ENCODE results near the gene CEP135. TPM values are rescaled to one million over a fixed set of nuclear protein-coding genes. Genes with fewer than 3 reads are reported as not detected.
"Not testable (repeated sequence)": the region's sequence is repeated elsewhere in the genome, so short reads cannot be mapped to it uniquely, and the experiment has no call there.

The CEP135 gene
- total and polyA plus RNA-seq, 8 donors: 6.4 to 23.0 (median 17.6) TPM

DNA sequence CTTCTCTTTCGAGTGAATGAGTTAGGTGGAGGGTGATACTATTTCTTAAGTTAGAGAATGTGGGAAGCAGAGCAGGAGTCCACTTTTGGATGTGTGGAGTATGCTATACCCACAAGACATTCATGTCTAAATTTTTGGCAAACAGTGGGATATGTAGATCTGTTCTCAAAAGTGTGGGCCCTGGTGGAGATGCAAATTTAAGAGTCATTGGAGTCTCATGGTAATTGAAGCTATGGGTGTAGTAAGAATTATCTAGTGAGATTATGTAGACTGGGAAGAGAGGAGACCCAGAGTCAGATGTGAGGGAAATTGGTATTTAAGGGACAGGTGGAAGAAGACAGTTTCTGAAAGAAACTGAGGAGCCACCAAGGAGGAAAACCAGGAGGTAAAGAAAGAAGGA, 7.0 kb downstream of the CEP135 start:
- peaks cover 0 to 74% of the 10 kb centered on the region in 2 donors for H3K36me3 ChIP-seq
- H3K27me3 ChIP-seq: no peaks in the 10 kb centered on the region
- intact Hi-C loops (cut with DNase I): no loop called here
- H3K4me3 ChIP-seq: no peak overlapping the region
- no peaks in the 10 kb centered on the region for H3K9me3 ChIP-seq
- ATAC-seq (no peak), DNase-seq (no peak)
- peaks cover 0 to 2% of the 10 kb centered on the region in 2 donors for H3K4me1 ChIP-seq
- H3K27ac ChIP-seq: no peak overlapping the region
- TF ChIP-seq, protein P1, sequence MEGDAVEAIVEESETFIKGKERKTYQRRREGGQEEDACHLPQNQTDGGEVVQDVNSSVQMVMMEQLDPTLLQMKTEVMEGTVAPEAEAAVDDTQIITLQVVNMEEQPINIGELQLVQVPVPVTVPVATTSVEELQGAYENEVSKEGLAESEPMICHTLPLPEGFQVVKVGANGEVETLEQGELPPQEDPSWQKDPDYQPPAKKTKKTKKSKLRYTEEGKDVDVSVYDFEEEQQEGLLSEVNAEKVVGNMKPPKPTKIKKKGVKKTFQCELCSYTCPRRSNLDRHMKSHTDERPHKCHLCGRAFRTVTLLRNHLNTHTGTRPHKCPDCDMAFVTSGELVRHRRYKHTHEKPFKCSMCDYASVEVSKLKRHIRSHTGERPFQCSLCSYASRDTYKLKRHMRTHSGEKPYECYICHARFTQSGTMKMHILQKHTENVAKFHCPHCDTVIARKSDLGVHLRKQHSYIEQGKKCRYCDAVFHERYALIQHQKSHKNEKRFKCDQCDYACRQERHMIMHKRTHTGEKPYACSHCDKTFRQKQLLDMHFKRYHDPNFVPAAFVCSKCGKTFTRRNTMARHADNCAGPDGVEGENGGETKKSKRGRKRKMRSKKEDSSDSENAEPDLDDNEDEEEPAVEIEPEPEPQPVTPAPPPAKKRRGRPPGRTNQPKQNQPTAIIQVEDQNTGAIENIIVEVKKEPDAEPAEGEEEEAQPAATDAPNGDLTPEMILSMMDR (IDR thresholded peaks at IDR 0.05): no peak

DNA sequence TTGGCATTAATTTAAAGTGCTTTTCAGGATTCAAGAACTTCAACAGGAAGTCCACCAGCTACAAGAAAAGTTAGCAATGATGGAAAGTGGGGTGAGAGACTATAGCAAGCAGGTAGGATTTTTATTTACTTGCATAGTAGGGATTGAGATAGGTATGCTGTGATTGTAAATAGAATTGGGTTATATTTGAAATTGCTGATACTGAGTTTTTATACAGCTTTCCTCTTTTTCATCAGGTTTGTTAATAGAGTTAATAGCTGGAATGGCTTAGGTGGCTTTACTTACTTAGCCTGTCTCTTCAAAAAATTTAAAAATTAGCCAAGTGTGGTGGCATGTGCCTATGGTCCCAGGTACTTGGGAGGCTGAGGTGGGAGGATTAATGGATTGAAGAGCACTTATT, 10.9 kb downstream of the CEP135 start:
- H3K36me3 ChIP-seq: peaks cover 0 to 70% of the 10 kb centered on the region in 2 donors

DNA sequence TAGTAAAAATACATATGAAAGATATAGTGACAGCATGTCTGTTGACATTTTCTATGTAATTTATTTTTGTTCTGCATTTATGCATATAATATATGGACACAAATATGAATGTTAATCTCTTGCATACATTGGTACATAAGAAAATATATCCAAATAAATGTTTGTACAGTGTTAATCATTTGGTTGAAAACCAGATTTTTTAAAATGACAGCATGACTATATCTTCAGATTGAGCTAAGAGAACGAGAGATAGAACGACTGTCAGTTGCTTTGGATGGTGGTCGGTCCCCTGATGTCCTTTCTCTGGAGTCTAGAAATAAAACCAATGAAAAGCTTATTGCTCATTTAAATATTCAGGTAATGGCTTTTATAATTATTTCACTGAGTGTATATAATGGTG, 15.3 kb downstream of the CEP135 start:
- intact Hi-C loops (cut with DNase I): no loop called here
- no peak overlapping the region for H3K27ac ChIP-seq
- no peak overlapping the region for H3K4me3 ChIP-seq
- H3K9me3 ChIP-seq: no peaks in the 10 kb centered on the region
- peaks cover 0 to 43% of the 10 kb centered on the region in 2 donors for H3K36me3 ChIP-seq
- TF ChIP-seq, protein P1 (IDR thresholded peaks at IDR 0.05): no peak
- no peaks in the 10 kb centered on the region for H3K4me1 ChIP-seq
- H3K27me3 ChIP-seq: no peaks in the 10 kb centered on the region
- no peak for ATAC-seq
- no peak for DNase-seq

More for the DNA sequence above, 10.9 kb downstream of the CEP135 start:
- ATAC-seq: no peak
- H3K27me3 ChIP-seq: no peaks in the 10 kb centered on the region
- TF ChIP-seq, protein P1 (IDR thresholded peaks at IDR 0.05): no peak
- no peak overlapping the region for H3K4me3 ChIP-seq
- no peak for DNase-seq
- intact Hi-C loops (cut with DNase I): no loop called here
- H3K27ac ChIP-seq: no peak overlapping the region
- no peaks in the 10 kb centered on the region for H3K4me1 ChIP-seq
- no peaks in the 10 kb centered on the region for H3K9me3 ChIP-seq

DNA sequence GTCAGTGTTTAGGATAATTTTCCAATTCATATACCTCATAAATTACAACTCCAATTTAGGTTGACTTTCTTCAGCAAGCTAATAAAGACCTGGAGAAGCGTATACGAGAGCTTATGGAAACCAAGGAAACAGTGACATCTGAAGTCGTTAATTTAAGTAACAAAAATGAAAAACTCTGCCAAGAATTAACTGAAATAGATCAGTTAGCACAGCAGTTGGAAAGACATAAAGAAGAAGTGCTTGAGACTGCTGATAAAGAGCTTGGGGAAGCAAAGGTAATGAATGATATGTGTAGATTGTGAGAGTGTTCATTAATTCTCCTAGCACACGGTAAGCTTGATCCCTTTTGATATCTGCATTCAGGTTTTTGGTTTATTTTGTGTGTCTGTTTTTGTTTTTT, 16.8 kb downstream of the CEP135 start:
- no peak for ATAC-seq

DNA sequence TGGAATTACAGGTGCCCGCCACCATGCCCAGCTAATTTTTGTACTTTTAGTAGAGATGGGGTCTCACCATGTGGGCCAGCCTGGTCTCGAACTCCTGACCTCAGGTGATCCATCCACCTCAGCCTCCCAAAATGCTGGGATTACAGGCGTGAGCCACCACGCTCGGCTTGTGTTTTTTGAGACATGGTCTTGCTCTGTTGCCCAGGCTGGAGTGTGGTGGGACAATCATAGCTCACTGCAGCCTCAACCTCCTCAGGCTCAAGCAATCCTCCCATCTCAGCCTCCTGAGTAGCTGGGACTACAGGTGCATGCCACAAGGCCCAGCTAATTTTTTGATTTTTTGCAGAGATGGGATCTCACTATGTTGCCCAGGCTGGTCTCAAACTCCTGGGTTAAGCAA, 17.6 kb downstream of the CEP135 start:
- ATAC-seq; H3K27me3 ChIP-seq; H3K27ac ChIP-seq; intact Hi-C loops (cut with DNase I); H3K4me3 ChIP-seq; H3K4me1 ChIP-seq; DNase-seq; H3K9me3 ChIP-seq: not testable (repeated sequence)
- peaks cover 0 to 32% of the 10 kb centered on the region in 2 donors for H3K36me3 ChIP-seq

More for the DNA sequence above, 16.8 kb downstream of the CEP135 start:
- Histone ChIP-seq H3K36me3 (peaks cover 0 to 32% of the 10 kb centered on the region in 2 donors), H3K27ac (no peak overlapping the region), H3K9me3 (no peaks in the 10 kb centered on the region), H3K4me3 (no peak overlapping the region), H3K4me1 (no peaks in the 10 kb centered on the region), H3K27me3 (no peaks in the 10 kb centered on the region)
- intact Hi-C loops (cut with DNase I): no loop called here
- TF ChIP-seq, protein P1 (IDR thresholded peaks at IDR 0.05): no peak
- DNase-seq: no peak

DNA sequence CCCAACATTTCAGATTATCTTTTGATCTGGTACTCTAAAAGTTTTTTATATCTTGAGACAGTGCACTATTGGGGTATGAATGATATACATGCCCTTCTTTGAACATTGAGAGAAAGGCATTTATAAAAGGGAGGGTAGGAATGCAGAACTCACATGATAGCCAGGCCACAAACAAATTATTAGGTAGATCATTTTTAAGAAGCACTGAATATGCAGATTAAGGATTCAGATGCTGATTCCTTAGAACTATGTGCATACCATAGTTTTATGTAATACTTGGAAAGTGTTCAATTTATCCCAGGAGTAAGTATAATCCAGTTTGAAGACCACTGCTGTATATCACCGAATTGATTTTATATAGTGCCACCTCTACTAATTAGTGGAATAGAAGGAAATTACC, 18.6 kb downstream of the CEP135 start:
- DNase-seq (no peak), ATAC-seq (no peak)
- Histone ChIP-seq H3K36me3 (peaks cover 0 to 36% of the 10 kb centered on the region in 2 donors), H3K4me3 (no peak overlapping the region), H3K4me1 (no peaks in the 10 kb centered on the region), H3K27ac (no peak overlapping the region), H3K27me3 (no peaks in the 10 kb centered on the region), H3K9me3 (no peaks in the 10 kb centered on the region)
- intact Hi-C loops (cut with DNase I): no loop called here
- TF ChIP-seq, protein P1 (IDR thresholded peaks at IDR 0.05): no peak
